HepG2 (cell line): ENCODE measurements around the gene TVP23A. TPM values are rescaled to one million over a fixed set of nuclear protein-coding genes. Genes with fewer than 3 reads are reported as not detected.
A peak's percentile ranks its signal among the peaks of the same experiment; 100 is the strongest.

ENCODE experiments used
- ATAC-seq: fragments of 200-7000 bp; cut with Tn5 transposase; 3 replicates; pipeline ENCODE4 v1.9.1; 2020; ENCODE audit warnings: mild to moderate bottlenecking, moderate library complexity
- BruUV-seq: library from RNA; stranded (reverse); fragments of 400-500 nt; replicated peaks from 2 replicates; lab custom pipeline; 2021; lab: Mats Ljungman, UMichigan
- CTCF ChIA-PET: fragments of 300-600 bp; formaldehyde crosslinking; extraction: SDS; loops from one replicate; lab custom pipeline; 2021; ENCODE audit warnings: low total read pairs, inconsistent platforms, low intra/inter-chr PET ratio; lab: Yijun Ruan, JAX
- POLR2A ChIA-PET: fragments of 350-600 bp; sonication (Branson Sonifier 250); formaldehyde crosslinking; loops from one replicate; lab custom pipeline; 2020; ENCODE audit warnings: antibody characterized with exemption, inconsistent platforms; lab: Yijun Ruan, JAX
- DNase-seq: peaks from one replicate; pipeline ENCODE4 v3.0.0-alpha.2; 2015; ENCODE audit warnings: low spot score
- FAIRE-seq: peaks from 3 replicates; lab custom pipeline; 2011; peaks lifted over from hg19 to GRCh38; lab: Jason Lieb, UNC
- H2AFZ ChIP-seq: one replicate; pipeline ENCODE4 v1.6.1; 2011; ENCODE audit warnings: low read length, inconsistent platforms
- H3K27ac ChIP-seq: fragments of 300-600 bp; 3 replicates; pipeline ENCODE4 v1.8.0; 2011; ENCODE audit warnings: mixed run types, mild to moderate bottlenecking, mixed read lengths, low read length, inconsistent platforms; ENCODE audit not compliant: insufficient read depth; ENCODE audit errors: extremely low read length
- H3K27me3 ChIP-seq, 2 experiments: fragments of 200-600 bp in 1 of 2; 2 replicates in 1 of 2; 3 replicates in 1 of 2; pipeline versions ENCODE4 v1.6.0 to v1.8.0; 2011; ENCODE audit warnings: low read length in 2 of 2, mild to moderate bottlenecking in 2 of 2, moderate library complexity in 2 of 2, inconsistent platforms in 1 of 2; ENCODE audit not compliant: insufficient read depth in 2 of 2, control insufficient read depth in 1 of 2
- H3K36me3 ChIP-seq, 2 experiments: fragments of 200-600 bp in 1 of 2; replicated peaks in 1 of 2; 2 replicates in 1 of 2; 3 replicates in 1 of 2; pipeline versions ENCODE4 v1.5.1 to v1.8.0; 2011; ENCODE audit warnings: low read length in 2 of 2, inconsistent platforms in 1 of 2; ENCODE audit not compliant: insufficient read depth in 2 of 2, control insufficient read depth in 1 of 2
- H3K4me1 ChIP-seq: 2 replicates; pipeline ENCODE4 v1.5.1; 2012; ENCODE audit warnings: low read length, inconsistent platforms; ENCODE audit not compliant: insufficient read depth
- H3K4me2 ChIP-seq: 2 replicates; pipeline ENCODE4 v1.6.0; 2011; ENCODE audit warnings: low read depth, low read length, inconsistent platforms
- H3K4me3 ChIP-seq, 3 experiments: fragments of 200-600 bp in 1 of 3; sonication (generic), shearing (Covaris generic) in 1 of 3; replicated peaks in 1 of 3; 2 replicates each; pipeline ENCODE4 v1.5.1; 2011 to 2016; ENCODE audit warnings: low read length in 3 of 3, inconsistent platforms in 2 of 3, low read depth in 2 of 3, mild to moderate bottlenecking in 2 of 3, control low read depth in 1 of 3, mixed read lengths in 1 of 3; ENCODE audit not compliant: insufficient read depth in 1 of 3
- H3K79me2 ChIP-seq: one replicate; pipeline ENCODE4 v1.6.1; 2011; ENCODE audit warnings: low read length, inconsistent platforms; ENCODE audit not compliant: insufficient read depth
- H3K9ac ChIP-seq: 2 replicates; pipeline ENCODE4 v1.6.0; 2011; ENCODE audit warnings: mild to moderate bottlenecking, low read depth, low read length, inconsistent platforms; ENCODE audit not compliant: insufficient read depth
- H3K9me3 ChIP-seq: 2 replicates; pipeline ENCODE4 v1.5.1; 2012; ENCODE audit warnings: mild to moderate bottlenecking, low read length
- H4K20me1 ChIP-seq: 2 replicates; pipeline ENCODE4 v1.6.0; 2011; ENCODE audit warnings: inconsistent platforms, mild to moderate bottlenecking, low read length, moderate library complexity; ENCODE audit not compliant: insufficient read depth
- AGO2 ChIP-seq: fragments of 200-400 bp; formaldehyde crosslinking; optimal IDR thresholded peaks from 2 replicates; pipeline ENCODE3; 2017; ENCODE audit warnings: mild to moderate bottlenecking, low read depth, low read length, moderate library complexity
- ATF7 ChIP-seq, 2 experiments: fragments of 450-650 bp in 1 of 2; sonication (generic) in 1 of 2; formaldehyde crosslinking in 1 of 2; IDR thresholded peaks; 2 replicates each; pipeline versions ENCODE4 v1.4.0 to v1.6.1; 2016 to 2020; ENCODE audit warnings: antibody characterized with exemption in 1 of 2, mild to moderate bottlenecking in 1 of 2, missing genetic modification reagents in 1 of 2
- CREB1 ChIP-seq, 2 experiments: fragments of 450-650 bp in 1 of 2; IDR thresholded peaks; 2 replicates each; pipeline ENCODE4 v1.6.1; 2016 to 2017; ENCODE audit warnings: control low read depth in 1 of 2, mild to moderate bottlenecking in 1 of 2, missing compliant biosample characterization in 1 of 2, missing genetic modification characterization in 1 of 2
- ELF3 ChIP-seq: IDR thresholded peaks from 2 replicates; pipeline ENCODE4 v1.6.1; 2016; ENCODE audit warnings: missing genetic modification reagents, missing compliant biosample characterization
- FOXA1 ChIP-seq, 2 experiments: fragments of 450-650 bp in 1 of 2; sonication (generic) in 1 of 2; formaldehyde crosslinking in 1 of 2; IDR thresholded peaks; 2 replicates each; pipeline versions ENCODE4 v1.4.0 to v1.6.1; 2016 to 2020; ENCODE audit warnings: missing genetic modification reagents in 1 of 2
- LCORL ChIP-seq, 2 experiments: fragments of 450-650 bp in 1 of 2; sonication (generic) in 1 of 2; formaldehyde crosslinking in 1 of 2; IDR thresholded peaks; 2 replicates each; pipeline versions ENCODE4 v1.5.0 to v1.6.1; 2017 to 2020; ENCODE audit warnings: antibody characterized with exemption in 1 of 2, missing genetic modification reagents in 1 of 2
- MTA3 ChIP-seq: sonication (generic); formaldehyde crosslinking; IDR thresholded peaks from 2 replicates; pipeline ENCODE4 v1.4.0; 2020; ENCODE audit warnings: missing genetic modification reagents
- RAD21 ChIP-seq: fragments of 450-650 bp; formaldehyde crosslinking; IDR thresholded peaks from 2 replicates; pipeline ENCODE4 v1.5.0; 2020; ENCODE audit warnings: mild to moderate bottlenecking
- SIX4 ChIP-seq: sonication (generic); formaldehyde crosslinking; IDR thresholded peaks from 2 replicates; pipeline ENCODE4 v1.4.0; 2020; ENCODE audit warnings: missing genetic modification reagents
- ZNF207 ChIP-seq: fragments of 450-650 bp; IDR thresholded peaks from 2 replicates; pipeline ENCODE4 v1.6.1; 2016; ENCODE audit warnings: antibody characterized with exemption, borderline replicate concordance
- ZNF761 ChIP-seq: sonication (generic); formaldehyde crosslinking; conservative IDR thresholded peaks from 2 replicates; pipeline ENCODE4 v1.4.0; 2020; ENCODE audit warnings: mild to moderate bottlenecking, missing genetic modification reagents
- WGBS: methylation state at CpG from one replicate; pipeline ENCODE4 v1.1.6; 2017; ENCODE audit warnings: low lambda C conversion rate; 5-methylcytosine and 5-hydroxymethylcytosine counted together
- in situ Hi-C: cut with HindIII; loops from 2 replicates; pipeline ENCODE4 v1.10.0; 2017; ENCODE audit warnings: low pct_unique_long_range_greater_than_20kb; ENCODE audit not compliant: extremely low pct_ligation_motif_present
- intact Hi-C: fragments of 100-400 bp; cut with micrococcal nuclease; formaldehyde crosslinking; loops from one replicate; pipeline ENCODE4 v1.10.0; 2022; ENCODE audit not compliant: unreplicated experiment
- polyA plus RNA-seq, 8 experiments: library from polyadenylated mRNA; depleted of rRNA in 3 of 8; stranded (reverse) in 7 of 8; unstranded in 1 of 8; fragments of >200 nt; fragmentation: Illumina TruSeq in 4 of 8; extraction: Trizol in 4 of 8; gene quantifications; 2 replicates each; pipeline versions ENCODE4 v1.2.1 to v1.2.3, GENCODE V29; 2011 to 2016; ENCODE audit warnings: low read depth in 4 of 8, missing spikeins in 1 of 8, mixed read lengths in 1 of 8; ENCODE audit not compliant: insufficient read depth in 1 of 8
- total RNA-seq, 5 experiments: library from RNA; depleted of rRNA; stranded (reverse); fragments of >200 nt; fragmentation: Illumina TruSeq; extraction: Trizol; gene quantifications; 2 replicates each; pipeline ENCODE4 v1.2.3, GENCODE V29; 2016; ENCODE audit warnings: low read depth in 1 of 5
- TF ChIP-seq, protein P1 (sequence below), 2 experiments: sonication (generic) in 1 of 2; formaldehyde crosslinking in 1 of 2; IDR thresholded peaks; 2 replicates each; pipeline versions ENCODE4 v1.4.0 to v1.6.1; 2016 to 2020; ENCODE audit warnings: borderline replicate concordance in 1 of 2, low read depth in 1 of 2, mild to moderate bottlenecking in 1 of 2, missing genetic modification reagents in 1 of 2

Gene TVP23A
- total and polyA plus RNA-seq, 2 of the 13 experiments (the other 11 are each of a cell fraction or from before 2014, with no cell fraction given) = not detected

DNA sequence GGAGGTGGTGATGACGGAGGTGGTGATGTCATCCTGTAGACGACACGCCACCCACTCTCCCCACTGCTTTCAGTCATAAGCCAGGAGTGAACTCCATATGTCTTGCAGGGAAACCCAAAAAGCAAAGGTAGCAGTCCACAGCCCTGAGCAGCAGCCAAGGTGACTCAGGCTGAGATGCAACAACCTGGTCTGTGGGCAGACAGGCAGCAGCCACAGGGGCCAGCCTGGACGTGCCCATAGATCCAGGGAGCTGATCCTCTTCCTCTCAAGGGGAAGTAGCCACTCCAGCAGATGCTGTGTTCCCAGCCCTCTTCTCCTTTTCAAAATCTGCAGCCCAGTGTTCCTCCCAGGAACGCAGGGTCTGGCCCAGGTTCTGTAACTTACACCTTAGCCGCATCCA lies 41.1 kb upstream of the TVP23A start:
- Histone ChIP-seq H3K4me1 (0 out of 2 replicates have a peak, but pooled peaks cover 5% of the 10 kb centered on the region), H3K27ac (no peak overlapping the region), H3K9ac (no peak overlapping the region), H3K79me2 (no peaks in the 10 kb centered on the region), H4K20me1 (no peaks in the 10 kb centered on the region)
- intact Hi-C loops (no loop called here), in situ Hi-C loops (no loop called here)
- FAIRE-seq = no peak
- TF ChIP-seq ATF7 (IDR thresholded peaks at IDR 0.05) = peak; percentile 88
- no peak for TF ChIP-seq ATF7 (CRISPR knock-in tag; IDR thresholded peaks at IDR 0.05)
- peak; percentile 35 for TF ChIP-seq CREB1 (IDR thresholded peaks at IDR 0.05)
- no peak for TF ChIP-seq CREB1 (CRISPR knock-in tag; IDR thresholded peaks at IDR 0.05)
- TF ChIP-seq AGO2 = no peak
- no peak for TF ChIP-seq RAD21
- no peak for TF ChIP-seq SIX4 (CRISPR knock-in tag)
- TF ChIP-seq, all 625 proteins: peak for 2
- no TSS peak for BruUV-seq
- no peak overlapping the region for H3K4me2 ChIP-seq
- ChIA-PET POLR2A (no interaction called here), CTCF (no interaction called here)
- ATAC-seq = no peak
- no peak overlapping the region for H3K4me3 ChIP-seq
- no peak for DNase-seq
- no peak overlapping the region for H2AFZ ChIP-seq
- H3K9me3 ChIP-seq = no peaks in the 10 kb centered on the region
- WGBS = 64% methylated on average over 6 of the region's 6 CpGs
- H3K27me3 ChIP-seq = no peaks in the 10 kb centered on the region; a peak in 1 of 5 replicates
- no peaks in the 10 kb centered on the region for H3K36me3 ChIP-seq

DNA sequence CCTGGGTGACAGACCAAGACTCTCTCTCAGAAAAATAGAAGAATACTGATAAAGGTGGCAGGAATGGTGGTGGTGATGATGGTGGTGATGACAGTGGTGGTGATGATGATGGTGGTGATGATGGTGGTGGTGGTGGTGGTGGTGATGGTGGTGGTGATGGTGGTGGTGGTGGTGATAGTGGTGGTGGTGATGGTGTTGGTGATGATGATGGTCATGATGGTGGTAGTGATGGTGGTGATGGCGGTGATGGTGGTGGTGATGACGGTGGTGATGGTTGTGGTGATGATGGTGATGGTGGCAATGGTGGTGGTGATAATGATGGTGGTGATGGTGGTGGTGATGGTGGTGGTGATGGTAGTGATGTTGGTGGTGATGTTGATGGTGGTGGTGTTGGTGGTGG lies 40.4 kb upstream of the TVP23A start:
- ATAC-seq (no peak), DNase-seq (no peak), FAIRE-seq (no peak)
- Histone ChIP-seq H3K4me1 (0 out of 2 replicates have a peak, but pooled peaks cover 5% of the 10 kb centered on the region), H3K4me2 (no peak overlapping the region), H3K27ac (no peak overlapping the region), H2AFZ (no peak overlapping the region), H4K20me1 (no peaks in the 10 kb centered on the region), H3K9me3 (no peaks in the 10 kb centered on the region), H3K79me2 (no peaks in the 10 kb centered on the region), H3K4me3 (no peak overlapping the region), H3K27me3 (no peaks in the 10 kb centered on the region), H3K9ac (no peak overlapping the region), H3K36me3 (no peaks in the 10 kb centered on the region)
- ChIA-PET POLR2A (no interaction called here), CTCF (no interaction called here)
- in situ Hi-C loops = no loop called here
- intact Hi-C loops = no loop called here
- WGBS = 58% methylated on average over 2 of the region's 2 CpGs
- no TSS peak for BruUV-seq
- TF ChIP-seq LCORL (IDR thresholded peaks at IDR 0.05) (0 out of 2 replicates have a peak, but pooled peaks have one; percentile 24), LCORL (CRISPR knock-in tag; IDR thresholded peaks at IDR 0.05) (no peak), FOXA1 (IDR thresholded peaks at IDR 0.05) (0 out of 2 replicates have a peak, but pooled peaks have one; percentile 29), FOXA1 (CRISPR knock-in tag; IDR thresholded peaks at IDR 0.05) (no peak), ELF3 (CRISPR knock-in tag) (no peak), MTA3 (CRISPR knock-in tag) (no peak), ZNF207 (peak; percentile 32; the same call in 1 of the 2 replicates), ZNF761 (CRISPR knock-in tag) (no peak)
- TF ChIP-seq, protein P1, sequence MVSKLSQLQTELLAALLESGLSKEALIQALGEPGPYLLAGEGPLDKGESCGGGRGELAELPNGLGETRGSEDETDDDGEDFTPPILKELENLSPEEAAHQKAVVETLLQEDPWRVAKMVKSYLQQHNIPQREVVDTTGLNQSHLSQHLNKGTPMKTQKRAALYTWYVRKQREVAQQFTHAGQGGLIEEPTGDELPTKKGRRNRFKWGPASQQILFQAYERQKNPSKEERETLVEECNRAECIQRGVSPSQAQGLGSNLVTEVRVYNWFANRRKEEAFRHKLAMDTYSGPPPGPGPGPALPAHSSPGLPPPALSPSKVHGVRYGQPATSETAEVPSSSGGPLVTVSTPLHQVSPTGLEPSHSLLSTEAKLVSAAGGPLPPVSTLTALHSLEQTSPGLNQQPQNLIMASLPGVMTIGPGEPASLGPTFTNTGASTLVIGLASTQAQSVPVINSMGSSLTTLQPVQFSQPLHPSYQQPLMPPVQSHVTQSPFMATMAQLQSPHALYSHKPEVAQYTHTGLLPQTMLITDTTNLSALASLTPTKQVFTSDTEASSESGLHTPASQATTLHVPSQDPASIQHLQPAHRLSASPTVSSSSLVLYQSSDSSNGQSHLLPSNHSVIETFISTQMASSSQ (IDR thresholded peaks at IDR 0.05; ENCODE audit: low read depth) = no peak
- TF ChIP-seq, protein P1 (CRISPR knock-in tag; IDR thresholded peaks at IDR 0.05; ENCODE audit: borderline replicate concordance) = no peak
